IMR-90 (cell line): ENCODE data around the gene SLC25A34.

Source experiments
- CTCF ChIP-seq: conservative IDR thresholded peaks from 2 replicates; pipeline ENCODE4 v1.5.1; 2012; ENCODE audit warnings: mild to moderate bottlenecking, low read depth, low read length, improper control_type of control experiment
- MAZ ChIP-seq: IDR thresholded peaks from 2 replicates; pipeline ENCODE4 v1.6.1; 2012; ENCODE audit warnings: low read depth, mild to moderate bottlenecking, low read length, improper control_type of control experiment, moderate library complexity, borderline replicate concordance
- POLR2A ChIP-seq: IDR thresholded peaks from 2 replicates; pipeline ENCODE4 v1.6.1; 2012; ENCODE audit warnings: mild to moderate bottlenecking, low read depth, low read length
- RAD21 ChIP-seq: IDR thresholded peaks from 2 replicates; pipeline ENCODE4 v1.6.1; 2012; ENCODE audit warnings: low read length, improper control_type of control experiment
- RFX5 ChIP-seq: IDR thresholded peaks from 2 replicates; pipeline ENCODE4 v1.8.0; 2012; ENCODE audit warnings: low read depth, mild to moderate bottlenecking, low read length, moderate library complexity
- SMC3 ChIP-seq: fragments of 150-350 bp; IDR thresholded peaks from 2 replicates; pipeline ENCODE4 v1.6.1; 2016; ENCODE audit warnings: low read depth, mild to moderate bottlenecking, antibody characterized with exemption, low read length, moderate library complexity

- TF ChIP-seq MAZ (no peak), CTCF (no peak), RAD21 (no peak), RFX5 (no peak), SMC3 (no peak), POLR2A (no peak)
Measured at GRCh38 chr1:15744122-15744679, 8.1 kb downstream of the SLC25A34 start.
